Endothelial cell of umbilical vein (primary cell): ENCODE measurements around the gene ADAMTS17. TPM values are rescaled to one million over a fixed set of nuclear protein-coding genes. Genes with fewer than 3 reads are reported as not detected.

ENCODE experiments used
- BruUV-seq: library from RNA; stranded (reverse); fragments of 400-500 nt; replicated peaks from 2 replicates; lab custom pipeline; 2021; lab: Mats Ljungman, UMichigan
- CTCF ChIA-PET: fragments of 300-600, 350-600 bp; sonication (Branson Sonifier 250); formaldehyde crosslinking; loops from one replicate; lab custom pipeline; 2021; ENCODE audit warnings: antibody characterized with exemption, inconsistent platforms; lab: Charles Lee
- POLR2A ChIA-PET: fragments of 300-600, 350-600 bp; sonication (Branson Sonifier 250); formaldehyde crosslinking; loops from one replicate; lab custom pipeline; 2021; ENCODE audit warnings: antibody characterized with exemption, inconsistent platforms; lab: Charles Lee
- DNase-seq: peaks from one replicate; pipeline ENCODE4 v3.0.0-alpha.2; 2011; ENCODE audit warnings: low read depth, low spot score
- FAIRE-seq: peaks from 2 replicates; lab custom pipeline; 2011; peaks lifted over from hg19 to GRCh38; lab: Jason Lieb, UNC
- H2AFZ ChIP-seq: 2 replicates; pipeline ENCODE4 v1.6.0; 2012; ENCODE audit warnings: low read depth, low read length, control low read depth, inconsistent platforms
- H3K27ac ChIP-seq: 2 replicates; pipeline ENCODE4 v1.5.1; 2011; ENCODE audit warnings: low read depth, mild to moderate bottlenecking, control low read depth, low read length, moderate library complexity; ENCODE audit not compliant: insufficient read depth
- H3K27me3 ChIP-seq, 2 experiments: 2 replicates each; pipeline versions ENCODE4 v1.6.0 to v1.6.1; 2011; ENCODE audit warnings: low read length in 2 of 2, mixed read lengths in 1 of 2; ENCODE audit not compliant: control insufficient read depth in 2 of 2, insufficient read depth in 2 of 2
- H3K36me3 ChIP-seq, 2 experiments: 2 replicates in 1 of 2; 3 replicates in 1 of 2; pipeline ENCODE4 v1.5.1; 2011; ENCODE audit warnings: low read length in 2 of 2, mild to moderate bottlenecking in 1 of 2, moderate library complexity in 1 of 2; ENCODE audit not compliant: control insufficient read depth in 2 of 2, insufficient read depth in 2 of 2; ENCODE audit errors: extremely low read depth in 1 of 2
- H3K4me1 ChIP-seq: 3 replicates; pipeline ENCODE4 v1.5.1; 2011; ENCODE audit warnings: mild to moderate bottlenecking, low read length; ENCODE audit not compliant: control insufficient read depth, insufficient read depth; ENCODE audit errors: extremely low read depth
- H3K4me2 ChIP-seq: 2 replicates; pipeline ENCODE4 v1.6.1; 2011; ENCODE audit warnings: low read length, control low read depth, mixed read lengths; ENCODE audit not compliant: insufficient read depth
- H3K4me3 ChIP-seq, 3 experiments: fragments of 200-600 bp in 1 of 3; sonication (generic), shearing (Covaris generic) in 1 of 3; replicated peaks in 1 of 3; 2 replicates each; pipeline ENCODE4 v1.5.1; 2011 to 2016; ENCODE audit warnings: control low read depth in 3 of 3, low read length in 3 of 3, mild to moderate bottlenecking in 2 of 3, inconsistent platforms in 1 of 3, low read depth in 1 of 3, moderate library complexity in 1 of 3; ENCODE audit not compliant: insufficient read depth in 1 of 3
- H3K79me2 ChIP-seq: 2 replicates; pipeline ENCODE4 v1.6.0; 2012; ENCODE audit warnings: low read length, inconsistent platforms; ENCODE audit not compliant: control insufficient read depth, insufficient read depth
- H3K9ac ChIP-seq: replicated peaks from 2 replicates; pipeline ENCODE3; 2011; ENCODE audit warnings: low read length, control low read depth; ENCODE audit not compliant: insufficient read depth; ENCODE audit errors: extremely low read depth
- H3K9me1 ChIP-seq: replicated peaks from 3 replicates; pipeline ENCODE4 v1.6.0; 2011; ENCODE audit warnings: mild to moderate bottlenecking, low read length; ENCODE audit not compliant: control insufficient read depth, insufficient read depth; ENCODE audit errors: extremely low read depth
- H3K9me3 ChIP-seq: replicated peaks from 2 replicates; pipeline ENCODE4 v1.5.1; 2012; ENCODE audit warnings: low read length, inconsistent platforms; ENCODE audit not compliant: control insufficient read depth, insufficient read depth
- H4K20me1 ChIP-seq: replicated peaks from 2 replicates; pipeline ENCODE3; 2011; ENCODE audit warnings: mild to moderate bottlenecking, low read length; ENCODE audit not compliant: control insufficient read depth, insufficient read depth; ENCODE audit errors: extremely low read depth
- POLR2A ChIP-seq: IDR thresholded peaks from 2 replicates; pipeline ENCODE4 v1.6.1; 2012; ENCODE audit warnings: low read depth, mild to moderate bottlenecking, control low read depth, low read length
- dilution Hi-C: fragments of 300-500 bp; cut with MboI; formaldehyde crosslinking; loops from one replicate; pipeline ENCODE4 v1.15.0; 2019; ENCODE audit warnings: low sequenced_read_pairs; ENCODE audit not compliant: extremely low pct_ligation_motif_present
- intact Hi-C: fragments of 100-400 bp; cut with micrococcal nuclease; formaldehyde crosslinking; loops from one replicate; pipeline ENCODE4 v1.10.0; 2022
- polyA plus RNA-seq, 4 experiments: library from polyadenylated mRNA; depleted of rRNA in 3 of 4; stranded (reverse) in 3 of 4; unstranded in 1 of 4; fragments of >200 nt; gene quantifications; 2 replicates each; pipeline versions ENCODE4 v1.2.1 to v1.2.3, GENCODE V29; 2011 to 2012; ENCODE audit warnings: missing spikeins in 1 of 4
- total RNA-seq: library from RNA; stranded (reverse); gene quantifications from 2 replicates; pipeline ENCODE4 v1.2.3, GENCODE V29; 2021
- TF ChIP-seq, protein P1 (sequence below): IDR thresholded peaks from 2 replicates; pipeline ENCODE4 v1.6.1; 2011; ENCODE audit not compliant: insufficient read depth, insufficient read length

ADAMTS17 gene
- total and polyA plus RNA-seq, 2 donors (not counting 3 experiments of a cell fraction or from before 2014, with no cell fraction given): 0.12 TPM; not detected in 1

DNA sequence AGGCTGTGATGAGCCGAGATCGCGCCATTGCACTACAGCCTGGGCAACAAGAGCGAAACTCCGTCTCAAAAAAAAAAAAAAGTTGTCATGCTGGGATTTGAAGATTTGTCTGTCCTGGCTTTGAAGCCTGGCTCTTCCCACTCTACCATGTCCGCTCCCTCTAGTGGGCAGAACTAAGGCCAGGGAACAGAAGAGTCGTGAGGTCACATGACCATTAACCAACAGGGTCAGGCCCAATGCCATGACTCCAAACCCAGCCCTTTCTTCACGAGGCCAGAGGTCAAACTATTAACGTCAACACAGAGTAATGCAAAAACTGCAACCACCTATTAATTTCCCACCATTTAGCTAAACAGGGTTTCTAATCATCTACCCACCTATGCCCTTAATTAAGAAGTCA, 212.1 kb downstream of the ADAMTS17 start:
- H3K9ac ChIP-seq: no peak overlapping the region
- dilution Hi-C loops (no loop called here), intact Hi-C loops (no loop called here)
- BruUV-seq: no TSS peak
- no peak overlapping the region for H3K4me2 ChIP-seq
- FAIRE-seq: no peak
- H3K27me3 ChIP-seq: no peaks in the 10 kb centered on the region
- H3K9me1 ChIP-seq: no peaks in the 10 kb centered on the region
- DNase-seq: no peak
- no peaks in the 10 kb centered on the region for H4K20me1 ChIP-seq
- no peaks in the 10 kb centered on the region for H3K4me1 ChIP-seq
- H2AFZ ChIP-seq: no peak overlapping the region
- no peak overlapping the region for H3K27ac ChIP-seq
- no peaks in the 10 kb centered on the region for H3K9me3 ChIP-seq
- no peak for TF ChIP-seq POLR2A
- H3K36me3 ChIP-seq: no peaks in the 10 kb centered on the region
- H3K79me2 ChIP-seq: no peaks in the 10 kb centered on the region
- H3K4me3 ChIP-seq: no peak overlapping the region
- ChIA-PET CTCF (interaction anchor here (4.1 kb wide), 1 partner anchor 200 kb away, joined by 46 read pairs; no protein-coding TSS in a partner anchor), POLR2A (interaction anchor here (0.8 kb wide), 1 partner anchor 38 kb away, joined by 5 read pairs; no protein-coding TSS in a partner anchor)

DNA sequence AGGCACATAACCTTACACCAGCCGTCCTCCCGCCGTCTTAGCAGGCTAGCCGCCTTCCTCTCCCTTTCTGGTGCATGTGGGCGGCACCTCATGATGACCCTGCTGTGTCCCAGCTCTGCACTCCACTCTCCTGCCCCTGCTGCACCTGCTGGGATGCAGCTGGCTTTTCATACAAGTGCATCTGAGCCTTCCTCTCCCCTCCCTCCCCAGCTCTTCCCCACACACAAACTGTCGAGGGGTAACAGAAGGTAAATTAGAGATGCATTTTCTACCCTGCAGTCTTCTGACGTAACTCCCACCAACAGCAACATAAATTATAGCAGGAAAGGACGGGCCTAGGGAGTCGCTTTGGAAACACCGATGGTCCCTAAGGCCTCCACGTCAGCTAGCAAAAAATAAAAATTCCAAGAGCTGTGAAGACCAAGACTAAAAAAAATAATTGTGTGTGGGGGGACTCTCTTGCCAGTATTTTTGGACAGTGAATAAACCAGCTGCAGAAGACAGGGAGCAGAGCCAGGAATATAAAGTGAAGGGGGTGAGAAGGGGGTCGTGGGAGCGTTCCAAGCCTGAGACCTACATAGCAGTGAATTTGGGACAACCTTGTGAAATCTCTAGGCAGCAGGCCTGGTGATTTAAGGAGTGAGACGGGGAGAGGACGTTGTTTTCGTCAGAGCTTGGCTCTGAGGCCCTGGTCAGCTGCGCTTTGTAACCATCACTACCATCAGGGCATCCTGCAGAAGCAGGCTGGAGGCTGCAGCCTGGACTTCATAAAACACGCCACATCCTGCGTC, 216.2 kb downstream of the ADAMTS17 start:
- Histone ChIP-seq H3K27me3 (no peaks in the 10 kb centered on the region), H3K4me2 (no peak overlapping the region), H3K4me3 (no peak overlapping the region), H3K79me2 (no peaks in the 10 kb centered on the region), H3K27ac (no peak overlapping the region), H3K9me1 (no peaks in the 10 kb centered on the region), H3K4me1 (no peaks in the 10 kb centered on the region), H3K9ac (no peak overlapping the region), H3K9me3 (no peaks in the 10 kb centered on the region), H2AFZ (no peak overlapping the region), H3K36me3 (no peaks in the 10 kb centered on the region), H4K20me1 (no peaks in the 10 kb centered on the region)
- TF ChIP-seq, protein P1, sequence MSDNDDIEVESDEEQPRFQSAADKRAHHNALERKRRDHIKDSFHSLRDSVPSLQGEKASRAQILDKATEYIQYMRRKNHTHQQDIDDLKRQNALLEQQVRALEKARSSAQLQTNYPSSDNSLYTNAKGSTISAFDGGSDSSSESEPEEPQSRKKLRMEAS: no peak
- no TSS peak for BruUV-seq
- dilution Hi-C loops: no loop called here
- CTCF ChIA-PET: interaction anchor here (1.4 kb wide), 1 partner anchor 14 kb away, joined by 3 read pairs; no protein-coding TSS in a partner anchor
- POLR2A ChIA-PET: no interaction called here
- no peak for DNase-seq
- no peak for FAIRE-seq
- intact Hi-C loops: no loop called here
